NCI-H510A treated with DMSO at 0.1 percent for 48 hours (cell line): Measurements from ENCODE around the gene FCGBP.
"Not testable (repeated sequence)": the region's sequence is repeated elsewhere in the genome, so short reads cannot be mapped to it uniquely, and the experiment has no call there.

Experiments used
- DNase-seq: peaks from one replicate; lab custom pipeline; 2025; lab: John Stamatoyannopoulos, UW

FCGBP gene

DNA sequence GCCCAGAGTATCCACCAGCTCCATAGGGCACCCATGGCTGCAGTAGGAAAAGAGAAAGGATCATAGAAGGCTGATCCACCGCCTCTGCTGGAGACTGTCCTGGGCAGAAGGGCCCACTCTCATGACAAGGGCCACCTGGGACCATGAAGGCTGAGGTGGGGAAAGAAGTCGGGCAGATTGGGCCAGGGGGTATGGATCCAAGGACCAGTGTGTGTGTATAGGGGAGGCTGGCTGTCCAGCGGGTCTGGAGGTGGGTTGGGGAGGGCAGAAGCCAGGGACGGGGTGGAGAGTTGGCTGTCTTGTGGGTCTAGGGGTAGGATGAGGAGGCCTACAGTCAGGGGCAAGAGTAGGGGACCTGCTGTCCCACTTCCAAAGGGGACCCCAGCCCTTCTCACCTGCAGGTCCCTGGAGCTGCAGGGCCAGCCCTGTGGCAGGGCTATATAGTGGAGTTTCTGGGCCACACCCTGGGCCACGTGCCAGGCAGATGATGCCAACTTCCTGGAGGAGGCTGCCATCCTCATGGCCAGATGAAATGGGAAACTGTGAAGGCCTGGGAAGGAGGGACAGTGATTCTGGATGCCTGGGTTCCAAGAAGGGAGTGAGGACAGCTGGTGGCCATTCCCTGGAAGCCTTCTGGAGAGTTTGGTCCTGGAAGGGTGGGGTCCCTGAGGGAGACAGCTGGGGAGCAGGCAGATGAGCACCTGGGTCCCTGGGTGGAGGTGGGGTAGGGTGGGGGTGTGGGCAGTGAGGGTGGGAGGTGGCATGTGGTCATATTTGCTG, at the start of gene FCGBP:
Gene FCGBP (minus strand): TSS at position 51 of the 780 bp plus-strand sequence.
- no peak for DNase-seq

DNA sequence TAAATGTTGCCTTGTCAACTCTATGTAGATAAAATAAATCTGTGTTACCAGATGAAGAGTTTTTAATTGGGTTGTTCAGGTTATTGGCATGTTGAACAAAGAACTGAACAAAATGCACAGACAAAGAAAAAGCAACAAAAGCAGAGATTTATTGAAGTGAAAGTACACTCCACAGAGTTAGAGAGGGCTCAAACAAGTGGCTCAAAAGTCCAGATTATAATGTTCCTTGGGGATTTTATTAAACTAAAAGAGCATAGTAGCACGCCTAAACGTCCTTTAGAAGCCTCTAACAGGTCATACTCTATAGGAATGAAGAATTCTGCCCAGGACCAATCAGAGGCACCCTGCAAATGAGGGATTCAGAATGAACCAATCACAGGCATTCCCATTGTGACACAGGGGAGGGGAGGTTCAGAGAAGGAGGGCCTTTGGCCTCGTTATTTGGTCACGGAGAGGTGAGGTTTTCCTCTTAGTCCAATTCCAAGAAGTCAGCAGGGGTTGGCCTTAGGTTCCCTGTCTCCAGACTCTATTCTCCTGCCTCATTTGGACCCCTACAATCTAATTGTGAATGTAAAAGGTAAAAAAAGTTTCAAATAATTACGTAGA, 49.4 kb upstream of the FCGBP start:
- DNase-seq, result no peak

GRCh38 chr19:39982883-39983282, 48.4 kb upstream of the FCGBP start:
- DNase-seq, result no peak

GRCh38 chr19:39974377-39975155, 40.1 kb upstream of the FCGBP start:
- no peak for DNase-seq

- no peak for DNase-seq
Observed at GRCh38 chr19:39971380-39972035, 37.1 kb upstream of the FCGBP start.

- DNase-seq, result peak; percentile 99
Observed at GRCh38 chr19:39970675-39971379, 36.4 kb upstream of the FCGBP start, which contains the start of gene PSMC4. Gene PSMC4, plus strand, starts transcription at chr19:39971165. Its CDS starts 38 bp downstream, at chr19:39971203.

- peak; percentile 75 for DNase-seq
Observed at GRCh38 chr19:39970425-39970674, 35.9 kb upstream of the FCGBP start.

- no peak for DNase-seq
Observed at GRCh38 chr19:39969681-39970424, 35.4 kb upstream of the FCGBP start.

DNA sequence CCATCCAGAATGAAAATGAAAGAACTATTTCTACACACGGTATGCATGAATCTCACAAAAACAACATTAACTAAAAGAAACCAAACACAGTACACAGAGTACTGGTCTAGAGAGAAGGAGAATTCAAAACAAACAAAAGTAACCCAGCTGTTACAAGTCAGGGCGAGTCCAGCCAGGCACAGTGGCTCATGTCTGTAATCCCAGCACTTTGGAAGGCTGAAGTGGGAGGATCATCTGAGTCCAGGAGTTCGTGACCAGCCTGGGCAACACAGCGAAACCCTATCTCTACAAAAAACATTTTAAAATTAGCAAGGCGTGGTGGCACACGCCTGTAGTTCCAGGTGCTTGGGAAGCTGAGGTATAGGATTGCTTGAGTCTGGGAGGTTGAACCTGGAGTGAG, 34.8 kb upstream of the FCGBP start:
- DNase-seq, result no peak

DNA sequence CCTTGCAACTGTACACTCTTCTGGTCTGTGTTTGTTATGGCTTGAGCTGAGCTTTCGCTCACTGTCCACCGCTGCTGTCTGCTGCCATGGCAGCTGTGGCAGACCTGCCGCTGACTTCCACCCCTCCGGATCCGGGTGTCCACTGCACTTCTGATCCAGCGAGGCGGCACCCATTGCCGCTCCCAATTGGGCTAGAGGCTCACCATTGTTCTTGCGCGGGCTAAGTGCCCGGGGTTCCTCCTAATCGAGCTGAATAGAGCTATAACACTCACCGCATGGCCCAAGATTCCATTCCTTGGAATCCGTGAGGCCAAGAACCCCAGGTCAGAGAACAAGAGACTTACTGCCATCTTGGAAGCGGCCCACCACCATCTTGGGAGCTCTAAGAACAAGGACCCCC, 34.4 kb upstream of the FCGBP start:
- DNase-seq, result no peak

- no peak for DNase-seq
Observed at GRCh38 chr19:39967561-39967960, 33.1 kb upstream of the FCGBP start.

DNA sequence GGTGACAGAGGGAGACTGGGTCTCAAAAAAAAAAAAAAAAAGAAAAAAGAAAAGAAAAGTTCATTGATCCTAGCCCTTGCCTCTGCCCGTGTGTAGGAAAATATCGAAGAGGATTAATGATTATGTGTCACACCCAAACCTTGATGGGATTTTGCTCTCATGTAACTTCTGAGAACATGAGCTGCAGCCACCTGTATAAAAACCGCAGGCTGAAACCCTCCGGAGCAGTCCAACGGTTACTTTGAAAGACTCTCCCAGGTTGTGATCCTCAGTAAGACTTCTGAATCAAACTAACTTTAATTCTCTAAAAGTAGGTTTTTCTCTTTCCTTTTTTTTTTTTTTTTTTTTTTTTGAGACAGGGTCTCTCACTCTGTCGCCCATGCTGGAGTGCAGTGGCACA, 32.2 kb upstream of the FCGBP start:
- DNase-seq, result no peak

- DNase-seq, result no peak
Observed at GRCh38 chr19:39963898-39964297, 29.5 kb upstream of the FCGBP start.

GRCh38 chr19:39959407-39959806, 25.0 kb upstream of the FCGBP start:
- not testable (repeated sequence) for DNase-seq

DNA sequence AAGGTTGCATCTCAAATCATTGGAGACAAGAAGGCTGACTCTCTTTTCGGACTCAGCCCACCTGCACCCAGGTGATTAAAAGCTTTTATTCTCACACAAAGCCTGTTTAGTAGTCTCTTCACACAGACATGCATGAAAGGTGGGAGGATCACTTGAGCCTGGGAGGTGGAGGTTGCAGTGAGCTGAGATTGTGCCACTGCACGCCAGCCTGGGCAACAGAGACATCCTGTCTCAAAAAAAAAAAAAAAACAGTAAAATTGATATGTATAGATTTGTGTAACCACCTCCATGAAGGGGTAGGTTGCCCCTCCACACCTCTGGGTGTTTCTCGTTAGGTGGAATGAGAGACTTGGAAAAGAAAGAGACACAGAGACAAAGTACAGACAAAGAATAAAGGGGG, 24.5 kb upstream of the FCGBP start:
- not testable (repeated sequence) for DNase-seq

DNA sequence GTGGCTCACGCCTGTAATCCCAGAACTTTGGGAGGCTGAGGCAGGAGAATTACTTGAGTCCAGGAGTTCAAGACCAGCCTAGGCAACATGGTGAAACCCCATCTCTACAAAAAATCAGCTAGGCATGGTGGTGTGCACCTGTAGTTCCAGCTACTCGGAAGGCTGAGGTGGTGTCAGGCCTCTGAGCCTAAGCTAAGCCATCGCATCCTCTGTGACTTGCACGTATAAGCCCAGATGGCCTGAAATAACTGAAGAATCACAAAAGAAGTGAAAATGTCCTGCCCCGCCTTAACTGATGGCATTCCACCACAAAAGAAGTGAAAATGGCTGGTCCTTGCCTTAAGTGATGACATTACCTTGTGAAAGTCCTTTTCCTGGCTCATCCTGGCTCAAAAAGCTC, 23.5 kb upstream of the FCGBP start:
- not testable (repeated sequence) for DNase-seq

- DNase-seq, result no peak
Observed at GRCh38 chr19:39953915-39954314, 19.5 kb upstream of the FCGBP start.

DNA sequence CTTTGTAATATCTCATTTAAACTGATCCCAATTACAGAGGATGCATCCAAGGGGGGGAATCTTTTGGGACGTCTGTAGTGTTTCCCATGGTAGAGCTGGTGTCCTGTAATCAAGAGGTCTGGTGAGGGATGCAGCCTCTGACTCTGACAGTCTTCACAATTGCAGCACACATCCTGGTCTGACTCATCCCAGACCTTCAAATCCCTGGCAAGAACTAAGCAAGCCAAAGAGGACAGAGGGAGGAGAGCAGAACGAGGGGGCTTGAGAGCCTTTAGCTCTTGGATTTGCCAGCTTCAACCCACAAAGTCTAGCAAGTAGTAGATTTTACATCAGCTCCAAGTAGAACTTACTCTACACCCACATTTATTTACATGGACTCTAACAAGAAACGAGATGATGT, 17.3 kb upstream of the FCGBP start:
- DNase-seq, result no peak

DNA sequence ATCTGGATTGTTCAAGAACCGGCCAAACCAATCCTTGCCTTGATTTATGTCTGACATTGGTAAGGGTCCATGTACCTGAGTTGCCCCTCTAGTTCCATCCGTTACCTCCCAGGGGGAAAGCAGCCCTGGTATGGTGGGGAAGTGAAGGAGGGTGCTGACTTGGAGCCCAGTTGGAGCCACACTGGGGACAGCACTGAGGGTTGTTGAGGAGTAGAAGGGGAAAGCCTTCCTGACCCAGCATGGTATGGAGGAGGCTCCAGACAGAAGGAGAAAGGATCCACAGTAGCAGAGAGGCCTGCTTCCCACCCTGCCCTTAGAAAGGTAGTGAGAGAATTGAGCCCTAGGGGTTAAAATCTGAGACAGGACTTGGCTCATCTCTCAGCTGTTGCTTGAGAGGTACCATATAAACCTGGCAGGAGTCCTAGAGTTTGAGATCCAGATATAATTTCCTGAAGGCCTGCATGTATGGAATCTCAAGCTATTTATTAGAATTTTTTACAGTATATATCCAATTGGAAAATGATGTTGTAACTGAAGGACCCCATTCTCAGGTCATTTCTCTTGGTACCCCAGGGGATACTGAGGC, 16.7 kb upstream of the FCGBP start:
- no peak for DNase-seq

DNA sequence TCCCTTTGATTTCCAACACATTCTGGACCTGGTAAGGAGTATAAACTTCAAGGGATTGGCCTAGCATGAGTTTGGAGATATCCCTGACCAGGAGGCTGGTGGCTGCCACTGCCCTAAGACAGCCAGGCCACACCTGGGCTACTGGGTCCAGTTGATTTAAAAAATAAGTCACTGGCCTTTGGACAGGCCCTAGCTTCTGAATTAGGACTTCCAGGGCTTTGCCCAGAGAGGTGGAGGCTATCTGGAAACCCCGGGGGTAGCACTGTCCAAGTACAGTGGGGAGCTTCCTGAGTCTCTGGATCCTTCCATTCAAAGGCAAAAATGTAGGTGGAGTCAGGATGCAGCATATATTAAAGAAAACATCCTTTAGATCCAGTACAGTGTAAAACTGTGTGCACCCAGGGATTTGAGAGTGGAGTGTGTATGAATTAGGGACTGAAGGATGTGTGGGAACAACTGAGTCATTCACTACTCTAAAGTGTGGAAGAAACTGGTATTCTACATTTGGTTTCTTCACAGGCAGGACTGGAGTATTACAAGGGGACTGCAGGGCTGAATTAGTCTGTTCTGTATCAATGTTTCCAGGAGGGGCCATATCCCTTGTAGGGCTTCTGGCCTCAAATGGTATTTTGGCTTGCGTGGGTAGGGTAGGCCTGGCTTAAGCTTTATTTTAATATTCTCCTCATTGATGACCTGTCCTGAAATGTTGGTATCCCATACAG, 14.8 kb upstream of the FCGBP start:
- DNase-seq, result no peak
